Sciatic nerve (tissue), 2 donors: Measurements from ENCODE around the gene DIRAS2. TPM values are rescaled to one million over a fixed set of nuclear protein-coding genes. Genes with fewer than 3 reads are reported as not detected.
"Not testable (repeated sequence)": the region's sequence is repeated elsewhere in the genome, so short reads cannot be mapped to it uniquely, and the experiment has no call there.

Source experiments
- ATAC-seq: fragments of 200-7000 bp; cut with Tn5 transposase; one replicate; pipeline ENCODE4 v1.9.1; 2020; ENCODE audit warnings: mild to moderate bottlenecking, moderate library complexity
- DNase-seq: peaks from one replicate; pipeline ENCODE4 v3.0.0-alpha.2; 2020; ENCODE audit warnings: low spot score
- intact Hi-C: fragments of 100-400 bp; cut with DNase I; formaldehyde crosslinking; loops from one replicate; pipeline ENCODE4 v1.14.2; 2022
- total RNA-seq: library from RNA; stranded (reverse); fragmentation: NEBNext Ultra II Directional; extraction: Animal tissue kit (Norgen Biotek cat#: 25700); gene quantifications from one replicate; pipeline ENCODE4 v1.2.1, GENCODE V29; 2021
- donor health status: DM: no; HTN: no; CAD: no.
- donor health status: DM: no; HTN: no; CAD: no.

The DIRAS2 gene, protein sequence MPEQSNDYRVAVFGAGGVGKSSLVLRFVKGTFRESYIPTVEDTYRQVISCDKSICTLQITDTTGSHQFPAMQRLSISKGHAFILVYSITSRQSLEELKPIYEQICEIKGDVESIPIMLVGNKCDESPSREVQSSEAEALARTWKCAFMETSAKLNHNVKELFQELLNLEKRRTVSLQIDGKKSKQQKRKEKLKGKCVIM
- total RNA-seq = 5.8 TPM

DNA sequence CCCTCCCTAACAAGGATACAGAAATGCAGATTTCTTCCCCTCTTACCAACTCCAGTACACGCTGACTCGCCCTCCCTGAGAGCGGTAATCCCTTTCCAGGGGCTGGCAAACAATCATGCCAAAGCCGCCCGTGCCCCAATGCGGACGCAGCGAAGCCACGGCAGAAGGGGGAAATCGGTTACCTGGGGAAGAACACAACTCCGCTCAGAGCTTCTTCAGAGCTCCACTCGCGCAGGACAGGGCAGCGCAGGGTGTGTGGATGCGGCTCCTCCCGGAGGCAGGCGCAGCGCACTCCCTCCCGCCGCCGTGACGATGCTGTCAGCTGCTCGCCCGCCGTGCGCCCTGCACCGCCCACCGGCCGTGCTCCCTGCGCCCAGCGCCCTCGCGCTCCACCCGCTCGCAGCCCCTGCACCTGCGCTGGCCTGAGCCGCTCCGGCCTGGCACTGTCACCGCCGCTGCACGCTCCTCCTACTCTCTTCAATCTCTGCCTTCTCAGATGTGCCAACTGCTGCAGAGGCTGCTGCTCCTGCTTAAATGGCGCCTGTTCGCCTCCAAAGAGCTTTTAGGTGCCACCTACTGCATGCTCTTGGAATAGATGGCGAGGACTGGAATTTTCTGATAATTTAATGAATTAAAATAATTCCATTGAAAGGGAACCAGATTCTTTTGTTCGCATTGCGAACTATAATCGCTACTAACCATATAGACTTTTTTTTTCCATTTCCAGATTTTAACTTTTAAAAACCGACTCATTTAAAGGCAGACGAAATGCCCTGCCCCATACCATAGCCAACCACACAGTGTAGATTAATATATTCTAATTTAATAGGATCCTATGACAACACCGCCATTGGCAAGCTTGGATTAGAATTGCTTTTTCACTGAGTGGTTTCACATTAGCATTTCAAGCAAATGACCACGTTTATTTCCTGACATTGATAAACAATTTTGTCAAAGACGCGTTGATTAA is at the start of gene DIRAS2:
Gene DIRAS2 (minus strand): TSS at position 255 of the 970 bp plus-strand sequence. CDS start 28,997 bp downstream, outside the sequence.
- ATAC-seq (peak; percentile 84), DNase-seq (no peak)
- intact Hi-C loops = no loop called here

DNA sequence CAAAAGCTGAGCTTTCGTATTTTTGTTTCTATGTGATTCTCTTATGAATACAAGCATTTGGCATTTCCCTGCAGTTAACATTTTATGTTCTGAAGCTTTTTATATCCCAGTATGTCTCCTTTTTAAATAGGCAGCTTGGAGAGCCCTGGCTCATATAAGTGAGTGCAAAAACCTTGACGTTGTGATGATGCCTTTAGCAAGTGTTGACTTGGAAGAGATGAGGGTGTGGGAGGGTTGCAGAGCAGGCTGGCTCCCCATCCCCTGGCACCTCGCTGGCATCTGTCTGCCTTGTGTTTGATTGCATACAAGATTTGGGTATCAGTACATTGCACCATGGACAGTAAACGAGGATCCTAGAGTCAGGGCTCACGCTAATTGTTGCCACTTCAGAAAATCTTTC is 42.1 kb upstream of the DIRAS2 start:
- intact Hi-C loops = no loop called here
- no peak for ATAC-seq

GRCh38 chr9:90684106-90684505 is 41.5 kb upstream of the DIRAS2 start:
- intact Hi-C loops = no loop called here
- DNase-seq = no peak
- no peak for ATAC-seq

More for the DNA sequence above, 42.1 kb upstream of the DIRAS2 start:
- no peak for DNase-seq

GRCh38 chr9:90680534-90680933 is 37.9 kb upstream of the DIRAS2 start:
- intact Hi-C loops = no loop called here
- ATAC-seq (no peak), DNase-seq (no peak)

GRCh38 chr9:90665072-90665471 is 22.4 kb upstream of the DIRAS2 start:
- DNase-seq (no peak), ATAC-seq (no peak)
- intact Hi-C loops = no loop called here

DNA sequence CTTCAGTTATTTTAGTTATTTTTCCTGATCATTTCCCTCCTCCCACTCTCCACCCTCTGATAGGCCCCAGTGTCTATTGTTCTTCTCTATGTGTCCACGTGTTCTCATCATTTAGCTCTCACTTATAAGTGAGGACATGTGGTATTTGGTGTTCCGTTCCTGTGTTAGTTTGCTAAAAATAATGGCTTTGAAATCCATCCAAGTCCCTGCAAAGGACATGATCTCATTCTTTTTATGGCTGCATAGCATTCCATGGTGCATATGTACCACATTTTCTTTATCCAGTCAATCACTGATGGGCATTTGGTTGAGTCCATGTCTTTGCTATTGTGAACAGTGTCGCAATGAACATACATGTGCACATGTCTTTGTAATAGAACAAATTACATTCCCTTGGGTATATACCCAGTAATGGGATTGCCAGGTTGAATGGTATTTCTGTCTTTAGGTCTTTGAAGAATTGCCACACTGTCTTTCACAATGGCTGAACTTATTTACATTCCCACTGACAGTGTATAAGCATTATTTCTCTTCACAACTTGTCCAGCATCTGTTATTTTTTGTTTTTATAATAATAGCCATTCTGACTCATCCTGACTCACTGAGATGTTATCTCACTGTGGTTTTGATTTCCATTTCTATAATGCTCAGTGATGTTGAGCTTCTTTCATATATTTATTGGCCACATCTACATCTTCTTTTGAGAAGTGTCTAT is 17.2 kb upstream of the DIRAS2 start:
- ATAC-seq (no peak), DNase-seq (no peak)
- intact Hi-C loops = loop anchor here (5.0 kb wide), 1 partner anchor 438 kb away; no protein-coding TSS in a partner anchor

GRCh38 chr9:90658783-90659182 is 16.2 kb upstream of the DIRAS2 start:
- intact Hi-C loops = no loop called here
- ATAC-seq = no peak

GRCh38 chr9:90658181-90658580 is 15.6 kb upstream of the DIRAS2 start:
- ATAC-seq (no peak), DNase-seq (no peak)
- intact Hi-C loops = no loop called here

More at GRCh38 chr9:90658783-90659182, 16.2 kb upstream of the DIRAS2 start:
- no peak for DNase-seq

- intact Hi-C loops, DNase-seq, ATAC-seq: not testable (repeated sequence)
Measured at GRCh38 chr9:90656876-90657275, 14.3 kb upstream of the DIRAS2 start.

DNA sequence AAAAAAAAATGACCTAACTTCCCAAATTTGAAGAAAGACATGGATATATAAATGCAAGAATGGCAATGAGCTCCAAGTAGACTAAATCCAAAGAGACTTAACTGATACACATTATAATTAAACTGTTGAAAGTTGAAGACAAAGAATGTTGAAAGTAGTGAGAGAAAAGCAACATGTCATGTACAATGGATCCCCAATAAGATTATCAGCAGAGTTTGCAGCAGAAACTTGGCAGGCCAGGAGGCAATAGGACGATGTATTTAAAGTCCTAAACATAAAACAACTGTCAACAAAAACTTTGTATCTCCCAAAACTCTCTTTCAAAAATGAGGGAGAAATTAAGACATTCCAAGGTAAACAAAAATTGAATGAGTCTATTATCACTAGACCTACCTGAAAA is 8.6 kb upstream of the DIRAS2 start:
- intact Hi-C loops = no loop called here
- DNase-seq (no peak), ATAC-seq (no peak)

DNA sequence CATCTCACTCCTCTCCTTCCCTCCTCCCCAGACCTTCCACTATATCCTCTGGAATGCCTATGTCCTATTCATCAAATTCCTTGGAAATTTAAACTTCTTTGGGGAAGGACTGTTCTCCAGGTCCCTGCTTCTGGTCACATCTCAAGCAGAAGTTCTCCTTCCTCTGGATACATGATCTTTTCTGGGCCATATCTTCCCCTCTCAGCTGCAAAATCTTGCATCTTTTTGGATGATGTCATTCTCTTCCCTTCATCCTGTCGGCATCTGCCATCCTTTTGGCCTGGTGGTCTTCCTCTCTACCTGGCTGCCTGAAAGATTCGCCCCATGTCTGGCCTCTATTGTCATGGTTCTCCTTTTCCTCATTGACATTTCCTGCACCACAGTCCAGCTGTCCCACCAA is 5.2 kb upstream of the DIRAS2 start:
- ATAC-seq (no peak), DNase-seq (no peak)
- intact Hi-C loops = no loop called here

- DNase-seq (no peak), ATAC-seq (no peak)
- intact Hi-C loops = no loop called here
Measured at GRCh38 chr9:90645721-90646120, 3.1 kb upstream of the DIRAS2 start.

- no peak for DNase-seq
- intact Hi-C loops = no loop called here
Measured at GRCh38 chr9:90641884-90642487, 638 bp downstream of the DIRAS2 start.

GRCh38 chr9:90641086-90641485 is 1.5 kb downstream of the DIRAS2 start:
- intact Hi-C loops = no loop called here
- DNase-seq (no peak), ATAC-seq (no peak)

More at GRCh38 chr9:90641884-90642487, 638 bp downstream of the DIRAS2 start:
- ATAC-seq = no peak

- intact Hi-C loops = no loop called here
- DNase-seq (no peak), ATAC-seq (no peak)
Measured at GRCh38 chr9:90640361-90640760, 2.3 kb downstream of the DIRAS2 start.

- ATAC-seq = no peak
- intact Hi-C loops = no loop called here
- DNase-seq = no peak
Measured at GRCh38 chr9:90637626-90638025, 5.0 kb downstream of the DIRAS2 start.

- ATAC-seq = no peak
- no peak for DNase-seq
- intact Hi-C loops = no loop called here
Measured at GRCh38 chr9:90632647-90633207, 9.9 kb downstream of the DIRAS2 start.

- intact Hi-C loops = no loop called here
- ATAC-seq = no peak
Measured at GRCh38 chr9:90631964-90632363, 10.7 kb downstream of the DIRAS2 start.

GRCh38 chr9:90629991-90630390 is 12.6 kb downstream of the DIRAS2 start:
- ATAC-seq (no peak), DNase-seq (no peak)
- intact Hi-C loops = no loop called here

More at GRCh38 chr9:90631964-90632363, 10.7 kb downstream of the DIRAS2 start:
- no peak for DNase-seq
